SW 1271 (cell line): ENCODE results near the gene COL16A1.

ENCODE experiments used
- DNase-seq, 2 experiments: peaks; one replicate each; lab custom pipeline; 2025; lab: John Stamatoyannopoulos, UW

Gene COL16A1

GRCh38 chr1:31624309-31624708, 79.5 kb downstream of the COL16A1 start:
- no peak for DNase-seq

GRCh38 chr1:31623365-31623764, 80.5 kb downstream of the COL16A1 start:
- DNase-seq: no peak

GRCh38 chr1:31621847-31622730, 81.7 kb downstream of the COL16A1 start:
- no peak for DNase-seq

GRCh38 chr1:31621498-31621820, 82.4 kb downstream of the COL16A1 start:
- no peak for DNase-seq

GRCh38 chr1:31620631-31621497, 83.0 kb downstream of the COL16A1 start:
- DNase-seq: no peak

- DNase-seq: no peak
Observed at GRCh38 chr1:31618916-31619846, 84.6 kb downstream of the COL16A1 start.

- DNase-seq: no peak
Observed at GRCh38 chr1:31617916-31618746, 85.7 kb downstream of the COL16A1 start.

GRCh38 chr1:31617218-31617915, 86.5 kb downstream of the COL16A1 start, which contains the start of gene HCRTR1:
TSS of gene HCRTR1 (plus strand) at chr1:31617689. CDS start at chr1:31619193, 1,504 bp downstream.
- no peak for DNase-seq

- DNase-seq: no peak
Observed at GRCh38 chr1:31615939-31616338, 87.9 kb downstream of the COL16A1 start.

- no peak for DNase-seq
Observed at GRCh38 chr1:31615414-31615813, 88.4 kb downstream of the COL16A1 start.

- DNase-seq: no peak
Observed at GRCh38 chr1:31614414-31615005, 89.3 kb downstream of the COL16A1 start.

GRCh38 chr1:31609514-31610118, 94.2 kb downstream of the COL16A1 start:
- DNase-seq: no peak

- no peak for DNase-seq
Observed at GRCh38 chr1:31607360-31607759, 96.5 kb downstream of the COL16A1 start.

- no peak for DNase-seq
Observed at GRCh38 chr1:31605908-31606427, 97.8 kb downstream of the COL16A1 start.
